Activated T-cell treated with anti-CD3 and anti-CD28 coated beads, Interleukin-2, amount 50 U/mL, for 24 hours (primary cell): ENCODE measurements around the gene PHF14.

ENCODE experiments used
- DNase-seq: peaks from one replicate; pipeline ENCODE4 v3.0.0-alpha.2; 2020
- H3K27ac Mint-ChIP-seq: 2 replicates; pipeline ENCODE4 v1.8.0; 2020; ENCODE audit warnings: mild to moderate bottlenecking, mixed read lengths
- H3K27me3 Mint-ChIP-seq: 2 replicates; pipeline ENCODE4 v1.8.0; 2020; ENCODE audit warnings: mixed read lengths
- H3K36me3 Mint-ChIP-seq: 2 replicates; pipeline ENCODE4 v1.8.0; 2020; ENCODE audit warnings: low read depth, mixed read lengths
- H3K4me1 Mint-ChIP-seq: 2 replicates; pipeline ENCODE4 v1.8.0; 2020; ENCODE audit warnings: low read depth, mixed read lengths
- H3K4me3 Mint-ChIP-seq: 2 replicates; pipeline ENCODE4 v1.8.0; 2020; ENCODE audit warnings: mild to moderate bottlenecking, moderate library complexity, mixed read lengths
- H3K9me3 Mint-ChIP-seq: 2 replicates; pipeline ENCODE4 v1.8.0; 2020; ENCODE audit warnings: mixed read lengths

The PHF14 gene

GRCh38 chr7:11191081-11191480, 217.4 kb downstream of the PHF14 start:
- Mint-ChIP-seq H3K27me3 (peaks cover 15% of the 10 kb centered on the region), H3K27ac (no peak overlapping the region), H3K4me1 (peaks cover 13% of the 10 kb centered on the region), H3K36me3 (no peaks in the 10 kb centered on the region), H3K9me3 (no peaks in the 10 kb centered on the region), H3K4me3 (no peak overlapping the region)
- no peak for DNase-seq

- Mint-ChIP-seq H3K27me3 (peaks cover 15% of the 10 kb centered on the region), H3K27ac (no peak overlapping the region)
Measured at GRCh38 chr7:11191574-11192220, 218.0 kb downstream of the PHF14 start.

GRCh38 chr7:11192506-11192905, 218.8 kb downstream of the PHF14 start:
- H3K27me3 Mint-ChIP-seq, result peaks cover 15% of the 10 kb centered on the region
- peaks cover 13% of the 10 kb centered on the region for H3K4me1 Mint-ChIP-seq
- DNase-seq, result no peak
- H3K4me3 Mint-ChIP-seq, result peak overlapping the region; percentile 5
- no peaks in the 10 kb centered on the region for H3K36me3 Mint-ChIP-seq
- H3K27ac Mint-ChIP-seq, result peak overlapping the region; percentile 7
- no peaks in the 10 kb centered on the region for H3K9me3 Mint-ChIP-seq

More at GRCh38 chr7:11191574-11192220, 218.0 kb downstream of the PHF14 start:
- Mint-ChIP-seq H3K4me1 (peaks cover 13% of the 10 kb centered on the region), H3K9me3 (no peaks in the 10 kb centered on the region), H3K36me3 (no peaks in the 10 kb centered on the region), H3K4me3 (no peak overlapping the region)
- DNase-seq, result no peak

DNA sequence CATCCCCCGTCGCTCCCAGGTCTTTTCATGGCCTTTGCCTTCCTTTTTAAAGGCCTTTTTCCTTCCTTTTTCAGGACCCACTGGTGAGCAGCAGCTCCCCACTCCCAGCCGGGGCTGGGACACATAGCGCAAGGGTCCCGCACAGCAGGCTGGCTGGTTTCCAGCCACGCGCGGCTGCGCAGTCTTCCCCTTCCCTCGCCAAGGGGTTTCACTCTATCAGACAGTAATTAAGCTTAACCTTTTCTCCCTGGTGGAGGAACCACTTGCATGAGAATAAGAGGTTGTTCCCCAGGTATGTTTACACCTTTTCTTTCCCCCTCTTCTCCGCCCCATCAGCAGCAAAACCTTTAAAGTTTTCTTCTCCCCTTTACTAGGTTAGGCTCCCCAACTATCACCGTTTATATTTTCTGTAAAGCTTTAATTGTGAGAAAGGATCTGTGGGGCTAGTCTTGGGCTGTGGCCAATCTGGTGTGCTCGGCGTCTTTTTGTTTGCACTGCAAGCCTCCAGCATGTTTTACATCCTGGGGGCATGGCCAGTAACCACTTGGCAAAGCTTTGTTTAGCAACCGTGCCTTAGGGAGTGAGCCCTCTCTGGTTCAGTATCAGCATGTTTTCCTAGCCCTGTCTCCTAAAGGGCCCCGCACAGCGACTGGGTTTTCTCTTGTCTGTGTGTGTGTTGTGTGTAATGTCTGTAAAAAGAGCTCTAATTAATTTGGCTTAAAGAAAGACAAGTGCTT, 219.6 kb downstream of the PHF14 start:
- DNase-seq, result no peak
- H3K4me1 Mint-ChIP-seq, result peaks cover 13% of the 10 kb centered on the region
- no peaks in the 10 kb centered on the region for H3K9me3 Mint-ChIP-seq
- H3K36me3 Mint-ChIP-seq, result no peaks in the 10 kb centered on the region
- H3K27me3 Mint-ChIP-seq, result peaks cover 15% of the 10 kb centered on the region
- H3K4me3 Mint-ChIP-seq, result no peak overlapping the region
- no peak overlapping the region for H3K27ac Mint-ChIP-seq

GRCh38 chr7:11193888-11194287, 220.2 kb downstream of the PHF14 start:
- H3K4me3 Mint-ChIP-seq, result no peak overlapping the region
- no peaks in the 10 kb centered on the region for H3K36me3 Mint-ChIP-seq
- H3K4me1 Mint-ChIP-seq, result peaks cover 13% of the 10 kb centered on the region
- no peaks in the 10 kb centered on the region for H3K9me3 Mint-ChIP-seq
- peaks cover 15% of the 10 kb centered on the region for H3K27me3 Mint-ChIP-seq
- DNase-seq, result no peak
- no peak overlapping the region for H3K27ac Mint-ChIP-seq

DNA sequence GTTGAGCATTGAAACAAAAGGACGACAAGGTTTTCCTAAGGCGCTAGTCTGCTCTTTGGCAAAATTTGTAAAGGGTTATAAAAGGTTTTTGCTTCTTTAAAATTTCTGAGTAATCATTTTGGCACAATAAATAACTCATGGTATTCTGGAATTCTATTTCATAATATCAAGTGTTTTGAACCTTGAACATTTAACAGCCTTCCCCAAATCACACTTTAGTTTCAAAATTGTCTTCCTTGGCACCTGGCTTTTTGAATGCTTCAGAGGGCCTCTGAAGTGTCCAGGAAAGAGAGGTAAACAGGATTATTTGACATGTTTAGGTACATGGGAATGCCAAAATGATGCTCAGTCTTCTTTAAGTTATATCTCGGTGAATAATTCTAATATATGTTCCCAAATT, 220.8 kb downstream of the PHF14 start:
- no peaks in the 10 kb centered on the region for H3K36me3 Mint-ChIP-seq
- no peak for DNase-seq

DNA sequence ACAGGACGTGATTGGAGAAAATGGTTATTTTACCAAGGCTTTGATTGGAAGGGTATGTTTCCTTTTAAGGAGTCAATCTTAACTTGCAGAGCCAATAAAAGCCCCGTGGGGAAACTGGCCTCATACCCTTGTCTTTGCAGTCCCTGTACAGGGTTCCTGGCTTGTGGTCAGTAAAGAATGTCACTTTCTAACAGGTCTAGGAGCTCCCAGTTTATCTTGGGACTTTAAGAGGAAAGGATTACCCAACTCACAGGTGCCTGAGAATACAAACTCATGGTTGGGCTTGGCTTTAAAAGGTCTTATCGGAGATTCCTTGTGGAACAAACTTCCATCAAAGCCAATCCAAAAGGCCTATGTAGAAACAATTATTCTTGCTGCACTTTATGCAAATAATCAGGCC, 221.8 kb downstream of the PHF14 start:
- H3K27ac Mint-ChIP-seq, result no peak overlapping the region
- H3K4me1 Mint-ChIP-seq, result peaks cover 13% of the 10 kb centered on the region
- peaks cover 15% of the 10 kb centered on the region for H3K27me3 Mint-ChIP-seq
- no peak for DNase-seq
- H3K36me3 Mint-ChIP-seq, result no peaks in the 10 kb centered on the region
- H3K9me3 Mint-ChIP-seq, result no peaks in the 10 kb centered on the region
- H3K4me3 Mint-ChIP-seq, result no peak overlapping the region

More for the DNA sequence above, 220.8 kb downstream of the PHF14 start:
- H3K4me3 Mint-ChIP-seq, result no peak overlapping the region
- peaks cover 15% of the 10 kb centered on the region for H3K27me3 Mint-ChIP-seq
- H3K9me3 Mint-ChIP-seq, result no peaks in the 10 kb centered on the region
- H3K27ac Mint-ChIP-seq, result no peak overlapping the region
- H3K4me1 Mint-ChIP-seq, result peaks cover 13% of the 10 kb centered on the region

DNA sequence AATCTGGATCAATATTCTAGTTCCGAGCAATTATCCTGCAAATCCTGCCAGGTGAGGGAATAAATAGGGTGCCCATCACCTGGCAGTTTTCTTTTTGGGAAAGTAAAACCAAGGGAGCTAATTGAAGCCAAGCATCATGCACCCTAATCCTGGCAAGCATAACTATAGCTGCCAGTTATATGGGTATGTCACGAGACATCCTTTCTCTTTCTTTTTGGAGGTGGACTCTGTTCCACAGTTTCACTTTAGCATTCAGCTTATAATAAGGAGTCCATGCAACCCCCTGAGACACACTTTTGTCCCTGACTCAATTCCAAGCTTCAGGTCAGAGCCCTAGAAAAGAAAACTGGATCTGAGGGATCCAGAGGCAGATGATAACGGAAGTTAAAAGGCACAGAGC, 222.5 kb downstream of the PHF14 start:
- Mint-ChIP-seq H3K27ac (no peak overlapping the region), H3K9me3 (no peaks in the 10 kb centered on the region), H3K27me3 (peaks cover 15% of the 10 kb centered on the region), H3K4me1 (peaks cover 13% of the 10 kb centered on the region), H3K4me3 (no peak overlapping the region), H3K36me3 (no peaks in the 10 kb centered on the region)
- DNase-seq, result no peak

- H3K9me3 Mint-ChIP-seq, result no peaks in the 10 kb centered on the region
- H3K27ac Mint-ChIP-seq, result no peak overlapping the region
- no peak overlapping the region for H3K4me3 Mint-ChIP-seq
- H3K4me1 Mint-ChIP-seq, result no peaks in the 10 kb centered on the region
- H3K27me3 Mint-ChIP-seq, result no peaks in the 10 kb centered on the region
- H3K36me3 Mint-ChIP-seq, result no peaks in the 10 kb centered on the region
- no peak for DNase-seq
Measured at GRCh38 chr7:11203224-11203623, 229.6 kb downstream of the PHF14 start.

DNA sequence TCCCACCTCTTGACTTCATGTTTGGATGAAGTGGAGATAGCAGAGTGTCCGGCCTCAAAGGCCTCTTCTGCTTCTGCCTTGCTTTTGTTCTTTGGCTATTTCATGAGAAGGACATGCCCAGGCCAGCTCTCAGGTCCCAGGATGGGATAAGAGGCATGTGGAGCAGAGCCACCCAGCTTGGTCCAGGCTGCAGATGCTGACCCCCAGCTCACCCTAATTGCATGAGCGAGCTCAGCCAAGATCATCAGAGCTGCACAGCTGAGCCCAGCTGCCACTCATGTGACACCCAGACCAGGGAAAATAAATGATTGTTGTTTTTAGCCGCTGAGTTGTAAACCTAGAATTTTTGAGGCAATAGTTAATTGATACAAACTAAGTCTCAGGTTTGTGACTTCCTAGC, 230.0 kb downstream of the PHF14 start:
- no peaks in the 10 kb centered on the region for H3K9me3 Mint-ChIP-seq
- no peak overlapping the region for H3K4me3 Mint-ChIP-seq
- no peaks in the 10 kb centered on the region for H3K27me3 Mint-ChIP-seq
- H3K4me1 Mint-ChIP-seq, result no peaks in the 10 kb centered on the region
- no peaks in the 10 kb centered on the region for H3K36me3 Mint-ChIP-seq
- no peak overlapping the region for H3K27ac Mint-ChIP-seq
- no peak for DNase-seq

GRCh38 chr7:11206177-11206899, 232.7 kb downstream of the PHF14 start:
- Mint-ChIP-seq H3K27ac (no peak overlapping the region), H3K27me3 (no peaks in the 10 kb centered on the region), H3K36me3 (no peaks in the 10 kb centered on the region), H3K4me1 (no peaks in the 10 kb centered on the region), H3K9me3 (no peaks in the 10 kb centered on the region), H3K4me3 (no peak overlapping the region)
- no peak for DNase-seq

GRCh38 chr7:11207565-11207964, 233.9 kb downstream of the PHF14 start:
- Mint-ChIP-seq H3K36me3 (no peaks in the 10 kb centered on the region), H3K4me3 (no peak overlapping the region), H3K27me3 (no peaks in the 10 kb centered on the region), H3K4me1 (no peaks in the 10 kb centered on the region), H3K9me3 (no peaks in the 10 kb centered on the region), H3K27ac (no peak overlapping the region)
- DNase-seq, result no peak

- Mint-ChIP-seq H3K4me1 (no peaks in the 10 kb centered on the region), H3K4me3 (no peak overlapping the region), H3K36me3 (no peaks in the 10 kb centered on the region), H3K9me3 (no peaks in the 10 kb centered on the region), H3K27me3 (no peaks in the 10 kb centered on the region), H3K27ac (no peak overlapping the region)
- no peak for DNase-seq
Measured at GRCh38 chr7:11208883-11209465, 235.3 kb downstream of the PHF14 start.

GRCh38 chr7:11210374-11210773, 236.7 kb downstream of the PHF14 start:
- Mint-ChIP-seq H3K27ac (no peak overlapping the region), H3K9me3 (no peaks in the 10 kb centered on the region), H3K4me3 (no peak overlapping the region), H3K36me3 (no peaks in the 10 kb centered on the region), H3K4me1 (no peaks in the 10 kb centered on the region), H3K27me3 (no peaks in the 10 kb centered on the region)
- no peak for DNase-seq
